ENCODE data around the gene PRMT7.

The PRMT7 gene

GRCh38 chr16:68353366-68353765, 42.5 kb downstream of the PRMT7 start:
- no peak for TF ChIP-seq CTCF (IDR thresholded peaks at IDR 0.05; ENCODE audit: insufficient read depth, low read depth, low read length, missing control alignments)
- H3K4me3 ChIP-seq (ENCODE audit: low read length), result no peak overlapping the region

GRCh38 chr16:68354816-68355215, 44.0 kb downstream of the PRMT7 start:
- no peak overlapping the region for H3K4me3 ChIP-seq (ENCODE audit: low read length)
- no peak for DNase-seq (ENCODE audit: low read depth)
- no peak for TF ChIP-seq CTCF (IDR thresholded peaks at IDR 0.05; ENCODE audit: insufficient read depth, low read depth, low read length, missing control alignments)

More at GRCh38 chr16:68353366-68353765, 42.5 kb downstream of the PRMT7 start:
- DNase-seq (ENCODE audit: low read depth), result no peak

GRCh38 chr16:68355447-68356248, 44.8 kb downstream of the PRMT7 start:
- no peak overlapping the region for H3K4me3 ChIP-seq (ENCODE audit: low read length)
- no peak for DNase-seq (ENCODE audit: low read depth)
- TF ChIP-seq CTCF (IDR thresholded peaks at IDR 0.05; ENCODE audit: insufficient read depth, low read depth, low read length, missing control alignments), result no peak

GRCh38 chr16:68356249-68356918, 45.6 kb downstream of the PRMT7 start:
- H3K4me3 ChIP-seq (ENCODE audit: low read length), result no peak overlapping the region
- no peak for TF ChIP-seq CTCF (IDR thresholded peaks at IDR 0.05; ENCODE audit: insufficient read depth, low read depth, low read length, missing control alignments)
- DNase-seq (ENCODE audit: low read depth), result no peak

GRCh38 chr16:68356919-68357286, 46.1 kb downstream of the PRMT7 start:
- TF ChIP-seq CTCF (IDR thresholded peaks at IDR 0.05; ENCODE audit: insufficient read depth, low read depth, low read length, missing control alignments), result no peak
- no peak overlapping the region for H3K4me3 ChIP-seq (ENCODE audit: low read length)
- DNase-seq (ENCODE audit: low read depth), result no peak

- no peak for TF ChIP-seq CTCF (IDR thresholded peaks at IDR 0.05; ENCODE audit: insufficient read depth, low read depth, low read length, missing control alignments)
- DNase-seq (ENCODE audit: low read depth), result no peak
- H3K4me3 ChIP-seq (ENCODE audit: low read length), result no peak overlapping the region
These were observed 46.7 kb downstream of the PRMT7 start for GRCh38 chr16:68357521-68357922.

Data from epithelial cell of esophagus (primary cell).